GM21360 (cell line): Measurements from ENCODE around the gene TMEM106C.

Source experiments
- ATAC-seq: cut with Tn5 transposase; IDR thresholded peaks from one replicate; pipeline ENCODE4 v1.9.1; 2021; ENCODE audit warnings: mild to moderate bottlenecking, moderate library complexity; ENCODE audit not compliant: unreplicated experiment

Gene TMEM106C, protein sequence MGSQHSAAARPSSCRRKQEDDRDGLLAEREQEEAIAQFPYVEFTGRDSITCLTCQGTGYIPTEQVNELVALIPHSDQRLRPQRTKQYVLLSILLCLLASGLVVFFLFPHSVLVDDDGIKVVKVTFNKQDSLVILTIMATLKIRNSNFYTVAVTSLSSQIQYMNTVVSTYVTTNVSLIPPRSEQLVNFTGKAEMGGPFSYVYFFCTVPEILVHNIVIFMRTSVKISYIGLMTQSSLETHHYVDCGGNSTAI

DNA sequence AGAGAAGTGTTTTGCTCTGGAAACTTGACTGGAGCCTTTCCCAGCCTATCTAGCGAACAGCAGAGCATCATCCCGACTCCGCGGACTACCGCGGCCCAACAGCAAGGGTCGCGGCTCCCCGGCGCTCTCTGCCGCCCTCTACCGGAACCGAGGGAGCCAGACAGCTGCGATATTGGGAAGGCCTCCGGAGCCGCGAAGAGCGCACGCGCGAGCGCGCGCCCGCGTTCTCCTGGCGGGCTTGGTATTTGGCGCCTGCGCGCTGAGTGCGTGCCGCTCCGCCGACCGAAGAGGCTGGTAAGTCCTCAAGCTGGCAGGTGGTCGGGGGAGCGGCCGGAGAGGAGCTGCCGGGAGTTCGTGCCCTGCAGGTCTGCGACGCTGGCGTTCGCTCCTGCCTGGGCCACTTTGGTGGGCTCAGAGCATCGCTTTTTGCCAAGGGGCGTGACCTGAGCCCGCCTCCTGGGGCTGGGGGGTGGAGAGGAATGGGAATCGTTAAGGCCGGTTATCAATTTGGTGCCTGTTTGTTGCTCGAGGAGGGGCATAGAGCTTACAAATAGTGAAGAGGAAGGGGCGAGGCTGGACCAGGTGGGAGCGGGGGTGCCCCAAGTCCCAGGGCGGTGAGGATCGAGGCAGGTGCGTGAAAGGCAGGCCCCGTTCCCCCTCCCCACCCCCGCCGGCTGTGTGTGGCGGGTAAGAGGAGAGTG lies at the start of gene TMEM106C:
TSS of gene TMEM106C (plus strand) at position 257 of the 701 bp plus-strand sequence. CDS start 641 bp downstream, outside the sequence.
- ATAC-seq = peak; percentile 90

- ATAC-seq = no peak
These were observed 42.5 kb upstream of the TMEM106C start for GRCh38 chr12:47920913-47921312.

- ATAC-seq = no peak
These were observed 41.5 kb upstream of the TMEM106C start for GRCh38 chr12:47921907-47922306.

- no peak for ATAC-seq
These were observed 36.0 kb upstream of the TMEM106C start for GRCh38 chr12:47927346-47927745.

DNA sequence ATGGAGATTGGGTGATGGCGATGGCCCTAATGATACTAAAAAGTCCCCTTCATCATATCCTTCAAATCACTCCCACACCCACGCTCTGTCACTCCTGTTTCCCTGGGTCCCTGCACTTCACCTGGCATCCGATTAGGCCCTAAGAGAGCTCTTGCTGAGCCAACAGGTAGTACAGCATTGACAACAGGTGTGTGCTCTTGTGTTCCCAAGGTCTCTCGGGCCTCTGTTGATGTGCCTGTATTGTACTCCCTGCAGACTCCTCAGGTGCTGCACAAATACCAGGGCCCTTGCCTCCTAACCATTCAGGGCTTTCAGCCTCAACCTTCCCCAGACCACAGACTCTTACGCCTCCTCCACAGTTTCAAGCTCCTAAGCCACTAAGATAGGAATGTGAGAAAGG lies 32.8 kb upstream of the TMEM106C start:
- ATAC-seq = no peak

GRCh38 chr12:47931187-47931586 lies 32.2 kb upstream of the TMEM106C start:
- ATAC-seq = no peak

DNA sequence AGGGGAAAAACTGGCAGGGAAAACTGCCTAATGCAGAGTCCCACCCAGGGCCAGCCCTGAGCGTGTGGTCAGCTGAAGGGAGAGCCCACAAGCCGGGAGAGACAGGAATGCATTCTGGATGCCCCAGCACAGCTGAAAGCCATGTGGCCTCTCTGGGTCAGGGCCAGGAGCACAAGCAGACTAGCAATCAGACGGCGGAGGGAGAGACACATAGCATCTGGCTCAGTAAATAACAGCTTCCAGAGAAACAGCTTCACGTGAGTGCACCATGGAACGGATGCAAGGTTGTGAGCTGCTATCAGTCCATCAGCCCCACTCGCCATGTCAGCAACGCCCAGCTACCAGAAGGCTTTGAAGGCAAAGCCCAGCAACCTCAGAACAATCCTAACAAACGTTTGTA lies 28.2 kb upstream of the TMEM106C start:
- ATAC-seq = no peak

DNA sequence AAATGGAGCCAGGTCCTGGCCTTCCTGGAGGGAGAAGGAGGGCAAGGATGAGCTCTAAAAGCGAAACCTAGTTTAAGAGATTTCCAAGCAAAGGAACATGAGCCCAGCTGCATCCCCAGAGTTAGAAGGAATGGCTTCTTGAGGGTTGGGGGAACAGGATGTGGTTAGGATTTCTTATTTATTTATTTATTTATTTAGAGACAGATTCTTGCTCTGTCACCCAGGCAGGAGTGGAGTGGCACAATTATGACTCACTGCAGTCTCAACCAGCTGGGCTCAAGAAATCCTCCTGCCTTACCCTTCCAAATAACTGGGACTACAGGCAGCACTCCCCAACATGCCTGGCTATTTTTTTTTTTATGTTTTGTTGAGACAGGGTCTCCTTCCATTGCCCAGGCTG lies 25.3 kb upstream of the TMEM106C start:
- ATAC-seq = no peak

GRCh38 chr12:47938594-47938993 lies 24.8 kb upstream of the TMEM106C start:
- ATAC-seq = no peak

DNA sequence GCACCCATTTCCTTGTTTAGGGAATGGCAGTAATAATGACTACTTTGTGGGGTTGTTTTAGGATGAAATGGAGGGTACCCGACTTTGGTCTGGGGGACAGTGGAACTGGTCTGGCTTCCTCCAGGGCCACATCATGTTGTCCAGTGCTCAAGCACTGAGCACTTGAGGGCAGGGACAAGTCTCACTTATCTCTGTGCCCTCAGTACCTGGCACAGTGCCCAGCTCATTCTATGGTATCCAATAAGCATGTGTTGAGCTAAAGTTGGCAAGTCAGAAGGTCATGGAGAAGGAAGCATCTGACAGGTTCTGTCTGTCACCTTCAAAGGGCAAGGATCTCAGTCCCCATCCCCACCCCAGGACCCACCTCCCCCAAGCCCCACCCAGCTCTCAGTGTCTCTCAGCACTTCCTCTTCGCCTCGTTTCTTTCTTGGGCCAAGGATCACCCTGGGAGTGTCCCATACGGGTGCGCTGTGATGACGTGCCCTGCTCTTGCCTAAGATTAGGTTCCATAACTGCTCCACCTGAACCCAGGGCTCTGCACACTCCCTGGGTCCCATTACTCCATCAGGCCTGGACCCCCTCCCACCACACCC lies 24.3 kb upstream of the TMEM106C start:
- ATAC-seq = no peak

GRCh38 chr12:47940773-47941474 lies 22.5 kb upstream of the TMEM106C start:
- ATAC-seq = no peak

GRCh38 chr12:47941475-47941780 lies 22.0 kb upstream of the TMEM106C start:
- ATAC-seq = no peak

DNA sequence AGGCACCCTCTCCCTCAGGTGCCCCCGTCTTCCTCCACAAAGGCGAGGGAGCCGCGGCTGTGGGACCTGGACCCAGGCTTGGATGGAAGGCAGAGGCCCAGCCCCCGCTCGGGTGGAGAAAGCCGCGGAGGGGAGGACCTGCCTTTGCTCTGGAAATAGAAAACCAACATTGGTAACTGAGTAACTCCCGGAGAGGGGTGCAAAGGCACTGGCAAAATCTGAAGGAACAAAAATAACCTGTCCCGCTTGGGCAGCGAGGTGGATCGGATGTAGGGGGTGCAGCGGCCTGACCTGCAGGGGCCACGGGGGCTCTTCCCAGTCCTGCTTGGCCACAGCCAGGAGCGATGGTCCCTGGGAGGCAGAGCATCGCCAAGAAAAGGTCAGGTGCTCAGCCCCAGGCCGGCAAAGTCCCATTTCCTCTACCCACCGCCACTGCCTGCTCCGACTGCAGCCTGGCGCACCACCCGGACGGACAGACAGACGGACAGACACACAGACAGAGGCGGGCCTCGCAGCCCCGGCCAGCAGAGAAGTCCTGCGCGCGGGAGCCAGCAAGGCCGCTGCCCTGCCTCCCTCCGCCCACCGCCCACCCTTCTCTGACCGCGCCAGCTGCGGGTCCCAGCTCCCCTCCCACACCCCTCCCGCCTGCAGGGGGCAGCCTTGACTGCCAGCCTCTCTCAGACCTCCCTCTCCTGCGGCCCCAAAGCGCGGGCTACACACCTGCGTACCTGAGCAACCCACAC lies 21.4 kb upstream of the TMEM106C start:
- ATAC-seq = no peak

DNA sequence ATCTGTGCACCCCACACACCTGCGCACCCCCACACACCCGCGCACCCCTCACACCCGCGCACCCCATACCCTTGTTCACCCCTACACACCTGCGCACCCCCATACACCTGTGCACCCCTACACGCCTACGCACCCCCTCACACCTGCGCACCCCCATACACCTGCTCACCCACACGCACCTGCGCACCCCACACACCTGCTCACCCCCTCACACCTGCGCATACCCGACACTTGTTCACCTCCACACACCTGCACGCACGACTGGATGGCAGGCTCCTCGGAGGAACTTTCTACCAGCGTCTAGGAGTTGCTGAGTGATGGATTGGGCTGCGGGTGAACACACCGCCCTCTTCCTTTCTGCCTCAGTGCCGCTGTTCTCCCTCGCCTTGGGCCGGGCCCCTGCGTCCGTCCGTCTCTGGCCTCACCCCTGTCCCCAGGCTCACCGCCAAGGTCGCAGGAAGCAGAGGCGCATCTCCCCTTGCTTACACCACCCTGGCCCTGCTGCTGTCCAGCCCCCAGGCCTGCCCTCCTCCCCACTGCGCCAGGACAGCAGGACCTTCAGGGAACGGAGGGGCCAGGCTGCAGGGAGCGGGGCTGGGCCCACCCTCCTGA lies 20.7 kb upstream of the TMEM106C start:
- no peak for ATAC-seq

GRCh38 chr12:47943623-47944340 lies 19.6 kb upstream of the TMEM106C start:
- no peak for ATAC-seq

DNA sequence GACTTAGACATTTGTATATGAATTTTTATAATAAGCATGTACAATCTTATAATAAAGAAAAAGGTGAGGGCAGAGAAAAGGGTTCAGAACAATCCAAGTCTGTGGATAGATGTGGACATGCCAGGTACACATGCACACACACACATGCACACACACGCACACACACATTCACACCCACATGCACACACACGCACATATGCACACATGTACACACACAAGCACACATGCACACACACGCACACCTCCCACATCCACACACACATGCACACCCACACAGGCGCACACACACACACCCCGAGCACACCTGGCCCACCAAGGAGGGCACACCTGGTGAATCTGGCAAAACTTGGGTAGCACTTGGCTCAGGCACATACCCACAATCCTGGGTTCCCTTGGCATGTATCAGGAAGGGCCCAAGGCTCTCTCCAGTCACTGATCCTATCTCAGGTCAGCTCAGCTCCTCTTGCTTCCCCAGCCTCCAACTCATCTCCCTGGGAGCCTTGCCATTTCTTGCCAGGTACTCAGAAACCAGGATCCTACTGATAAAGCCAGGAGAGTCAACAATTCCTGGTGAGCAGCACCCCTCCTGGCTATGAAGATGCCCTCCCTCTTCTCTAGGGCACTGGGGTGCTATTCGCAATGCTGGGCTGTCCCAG lies 18.6 kb upstream of the TMEM106C start:
- ATAC-seq = no peak

- ATAC-seq = no peak
These were observed 18.1 kb upstream of the TMEM106C start for GRCh38 chr12:47945341-47945728.

DNA sequence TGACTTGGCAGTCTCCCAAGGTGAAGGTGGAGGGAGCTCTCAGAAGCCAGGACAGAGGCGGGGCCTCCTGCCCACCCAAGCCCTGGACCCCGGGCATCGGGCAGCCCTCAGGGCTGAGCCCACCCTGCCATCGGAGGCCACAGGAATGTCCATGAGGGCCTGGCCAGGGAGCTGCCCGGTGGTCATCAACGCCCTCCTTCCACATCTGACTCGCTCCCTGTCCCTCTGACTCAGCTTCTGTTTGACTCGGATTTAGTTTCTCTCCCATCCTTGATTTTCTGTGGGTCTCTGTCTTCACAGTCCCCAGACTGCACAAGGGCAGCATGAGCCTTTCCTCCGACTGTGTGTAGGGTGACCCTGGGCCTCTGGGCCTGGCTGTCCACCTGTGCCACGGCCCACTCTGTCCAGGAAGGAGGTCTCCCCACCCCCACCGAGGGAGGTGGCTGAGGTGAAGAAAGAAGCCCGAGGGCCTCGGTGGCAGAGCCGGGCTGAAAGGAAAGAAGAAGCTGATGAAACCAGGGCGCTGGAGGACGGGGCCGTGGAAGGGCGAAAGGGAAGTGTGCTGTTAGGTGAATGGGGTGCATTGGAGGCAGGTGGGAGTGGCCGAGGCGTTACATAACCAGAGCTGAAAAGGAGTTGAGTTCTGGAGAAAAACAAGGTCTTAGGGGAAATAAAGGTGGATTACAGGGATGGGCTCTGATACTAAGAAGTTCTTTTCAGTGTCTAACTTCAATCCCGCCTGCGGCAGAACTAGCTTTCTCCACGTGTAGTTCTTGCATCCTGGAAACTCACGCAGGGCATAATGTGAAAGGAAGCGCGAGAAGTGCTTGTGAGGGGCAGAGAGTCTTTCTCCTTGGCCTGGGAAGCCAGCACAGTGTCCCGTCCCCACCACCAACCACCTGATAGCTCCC lies 16.7 kb upstream of the TMEM106C start:
- ATAC-seq = no peak
